ENCODE data around the gene KLF7.

DNA sequence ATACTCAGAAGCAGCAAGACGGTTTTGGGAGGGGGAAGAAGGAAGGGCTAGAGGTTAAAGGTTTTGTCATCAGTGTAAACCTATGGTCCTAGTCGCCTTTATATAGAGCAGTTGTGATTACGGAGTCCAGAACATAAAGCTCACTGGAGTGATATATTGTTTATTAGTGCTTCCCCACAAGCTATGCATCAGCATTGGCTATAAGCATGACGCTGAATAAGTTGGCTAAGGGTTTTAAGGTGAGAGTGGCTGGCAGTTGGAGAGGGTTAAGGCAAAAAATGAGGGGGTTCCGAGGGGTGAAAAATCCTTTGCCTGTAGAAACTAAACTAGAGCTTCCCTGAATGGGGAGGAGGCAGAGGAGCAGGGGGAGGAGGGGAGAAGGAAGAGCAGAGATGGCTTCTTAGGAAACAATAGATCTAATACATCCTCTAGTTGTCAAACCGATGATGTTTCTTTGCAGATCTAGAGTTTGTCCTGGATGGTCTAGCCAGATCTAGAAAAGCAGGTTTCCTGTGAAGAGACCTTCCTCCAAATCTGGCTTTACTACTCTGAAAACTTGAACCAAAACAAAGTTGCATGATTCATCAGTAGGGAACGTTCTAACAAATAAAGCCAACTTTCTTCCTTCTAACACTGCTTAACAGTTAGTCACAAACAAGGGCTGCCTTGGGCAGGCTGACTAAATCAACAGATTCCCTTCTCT is 2.5 kb downstream of the KLF7 start:
- TF ChIP-seq OSR1 (CRISPR knock-in tag; IDR thresholded peaks at IDR 0.05), result no peak
- TF ChIP-seq GLIS3 (CRISPR knock-in tag; IDR thresholded peaks at IDR 0.05), result no peak
- TF ChIP-seq ARNTL (CRISPR knock-in tag; IDR thresholded peaks at IDR 0.05; ENCODE audit: borderline replicate concordance, low read depth), result no peak
- no peak; the same call in 1 of the 2 replicates for TF ChIP-seq ZC3H10 (CRISPR knock-in tag; IDR thresholded peaks at IDR 0.05)
- TF ChIP-seq ZFP3 (CRISPR knock-in tag; IDR thresholded peaks at IDR 0.05), result no peak
- TF ChIP-seq, protein P1, sequence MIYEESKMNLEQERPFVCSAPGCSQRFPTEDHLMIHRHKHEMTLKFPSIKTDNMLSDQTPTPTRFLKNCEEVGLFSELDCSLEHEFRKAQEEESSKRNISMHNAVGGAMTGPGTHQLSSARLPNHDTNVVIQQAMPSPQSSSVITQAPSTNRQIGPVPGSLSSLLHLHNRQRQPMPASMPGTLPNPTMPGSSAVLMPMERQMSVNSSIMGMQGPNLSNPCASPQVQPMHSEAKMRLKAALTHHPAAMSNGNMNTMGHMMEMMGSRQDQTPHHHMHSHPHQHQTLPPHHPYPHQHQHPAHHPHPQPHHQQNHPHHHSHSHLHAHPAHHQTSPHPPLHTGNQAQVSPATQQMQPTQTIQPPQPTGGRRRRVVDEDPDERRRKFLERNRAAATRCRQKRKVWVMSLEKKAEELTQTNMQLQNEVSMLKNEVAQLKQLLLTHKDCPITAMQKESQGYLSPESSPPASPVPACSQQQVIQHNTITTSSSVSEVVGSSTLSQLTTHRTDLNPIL (CRISPR knock-in tag; IDR thresholded peaks at IDR 0.05; ENCODE audit: low read depth), result no peak
- TF ChIP-seq CSDC2 (CRISPR knock-in tag; IDR thresholded peaks at IDR 0.05), result no peak
